ENCODE data around the gene LRP1.
A peak's percentile ranks its signal among the peaks of the same experiment; 100 is the strongest.

Gene LRP1

DNA sequence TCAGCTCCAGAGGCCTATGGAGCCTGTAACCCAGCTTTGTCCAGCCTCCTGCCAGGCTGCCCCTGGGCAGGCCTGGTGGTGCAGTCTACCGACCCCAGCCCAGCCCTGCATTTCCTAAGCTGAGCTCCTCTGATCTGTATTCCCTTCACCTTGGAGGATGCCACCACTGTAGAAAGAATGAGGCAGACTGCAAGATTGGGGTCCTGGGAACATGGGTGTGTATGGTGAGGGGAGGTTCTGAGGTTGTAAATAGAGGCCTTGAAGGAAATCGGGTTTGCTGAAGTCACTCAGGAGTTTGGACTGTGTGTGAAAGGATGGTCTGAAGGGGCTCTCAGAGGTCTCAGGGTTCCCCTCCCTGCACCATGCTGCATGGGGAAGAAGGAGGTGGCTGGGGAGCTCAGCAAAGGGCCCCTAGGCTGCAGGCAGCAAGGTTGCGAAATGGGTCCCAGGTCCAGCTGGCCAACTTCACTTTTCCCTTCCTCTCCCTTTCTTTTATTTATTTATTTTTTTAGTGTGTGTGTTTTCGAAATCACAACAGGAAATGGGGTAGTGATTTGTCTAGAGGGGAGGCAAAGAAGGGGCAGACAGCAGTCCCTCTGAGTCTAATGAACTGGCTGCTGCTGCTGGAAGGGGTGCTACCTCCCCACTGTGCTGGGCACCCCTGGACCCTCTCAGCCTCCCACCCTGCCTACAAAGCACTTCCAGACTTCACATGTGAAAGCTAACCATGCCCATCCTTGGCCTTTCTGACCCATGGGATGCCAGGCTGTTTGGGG is 20.4 kb downstream of the LRP1 start:
- Histone ChIP-seq H3K27ac (replicated peaks) (no peak overlapping the region; the same call in 1 of the 2 replicates), H3K4me3 (replicated peaks; ENCODE audit: insufficient read depth, low read length) (no peak overlapping the region)
- peak in 1 of 2 experiments; percentile 72 for DNase-seq (ENCODE audit: low read depth in 1 of 2, low spot score in 1 of 2)

DNA sequence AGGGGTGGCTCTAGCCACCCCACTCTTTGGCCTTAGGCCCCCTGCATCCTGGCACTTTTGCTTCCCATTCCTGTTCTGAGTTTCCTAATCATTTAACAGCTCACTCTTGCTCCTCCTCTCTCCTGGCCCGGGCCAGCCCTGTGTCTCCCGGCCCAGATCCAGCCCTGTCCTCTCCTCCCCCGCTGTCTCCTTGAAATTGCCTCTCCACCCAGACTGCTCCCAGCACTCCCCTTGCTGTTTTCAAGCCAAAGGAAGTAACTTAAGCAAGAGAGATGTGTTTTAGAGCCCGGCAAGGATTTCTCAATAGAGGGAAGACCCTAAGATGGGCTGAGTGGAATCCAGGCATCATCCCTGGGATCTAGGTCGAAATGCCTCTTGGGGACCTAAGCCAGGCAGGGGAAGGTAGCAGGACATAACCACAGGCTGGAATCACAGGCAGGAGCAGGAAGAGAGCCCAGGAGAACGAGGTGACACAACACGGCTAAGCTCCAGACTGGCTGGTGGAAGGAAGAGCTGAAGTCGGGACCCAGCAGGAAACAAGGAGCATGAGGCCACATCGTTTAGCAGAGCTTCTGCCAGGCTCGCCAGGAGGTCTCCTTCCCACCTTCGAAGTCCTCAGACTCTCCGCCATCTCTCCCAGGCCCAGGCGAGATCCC is 21.1 kb downstream of the LRP1 start:
- H3K27me3 ChIP-seq (ENCODE audit: insufficient read depth, poor library complexity, severe bottlenecking) = no peaks in the 10 kb centered on the region
- DNase-seq (ENCODE audit: low read depth in 1 of 2, low spot score in 1 of 2) = no peak
- no peak overlapping the region for H3K4me3 ChIP-seq (replicated peaks; ENCODE audit: insufficient read depth, low read length)
- TF ChIP-seq SPI1 (IDR thresholded peaks at IDR 0.05; ENCODE audit: borderline replicate concordance, low read depth) (no peak), GABPA (IDR thresholded peaks at IDR 0.05; ENCODE audit: low read depth) (no peak), POLR2AphosphoS5 (IDR thresholded peaks at IDR 0.05; ENCODE audit: low read depth) (no peak)
- TF ChIP-seq, protein P1, sequence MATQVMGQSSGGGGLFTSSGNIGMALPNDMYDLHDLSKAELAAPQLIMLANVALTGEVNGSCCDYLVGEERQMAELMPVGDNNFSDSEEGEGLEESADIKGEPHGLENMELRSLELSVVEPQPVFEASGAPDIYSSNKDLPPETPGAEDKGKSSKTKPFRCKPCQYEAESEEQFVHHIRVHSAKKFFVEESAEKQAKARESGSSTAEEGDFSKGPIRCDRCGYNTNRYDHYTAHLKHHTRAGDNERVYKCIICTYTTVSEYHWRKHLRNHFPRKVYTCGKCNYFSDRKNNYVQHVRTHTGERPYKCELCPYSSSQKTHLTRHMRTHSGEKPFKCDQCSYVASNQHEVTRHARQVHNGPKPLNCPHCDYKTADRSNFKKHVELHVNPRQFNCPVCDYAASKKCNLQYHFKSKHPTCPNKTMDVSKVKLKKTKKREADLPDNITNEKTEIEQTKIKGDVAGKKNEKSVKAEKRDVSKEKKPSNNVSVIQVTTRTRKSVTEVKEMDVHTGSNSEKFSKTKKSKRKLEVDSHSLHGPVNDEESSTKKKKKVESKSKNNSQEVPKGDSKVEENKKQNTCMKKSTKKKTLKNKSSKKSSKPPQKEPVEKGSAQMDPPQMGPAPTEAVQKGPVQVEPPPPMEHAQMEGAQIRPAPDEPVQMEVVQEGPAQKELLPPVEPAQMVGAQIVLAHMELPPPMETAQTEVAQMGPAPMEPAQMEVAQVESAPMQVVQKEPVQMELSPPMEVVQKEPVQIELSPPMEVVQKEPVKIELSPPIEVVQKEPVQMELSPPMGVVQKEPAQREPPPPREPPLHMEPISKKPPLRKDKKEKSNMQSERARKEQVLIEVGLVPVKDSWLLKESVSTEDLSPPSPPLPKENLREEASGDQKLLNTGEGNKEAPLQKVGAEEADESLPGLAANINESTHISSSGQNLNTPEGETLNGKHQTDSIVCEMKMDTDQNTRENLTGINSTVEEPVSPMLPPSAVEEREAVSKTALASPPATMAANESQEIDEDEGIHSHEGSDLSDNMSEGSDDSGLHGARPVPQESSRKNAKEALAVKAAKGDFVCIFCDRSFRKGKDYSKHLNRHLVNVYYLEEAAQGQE (IDR thresholded peaks at IDR 0.05; ENCODE audit: insufficient replicate concordance, low read depth) = no peak
- TF ChIP-seq, protein P2, sequence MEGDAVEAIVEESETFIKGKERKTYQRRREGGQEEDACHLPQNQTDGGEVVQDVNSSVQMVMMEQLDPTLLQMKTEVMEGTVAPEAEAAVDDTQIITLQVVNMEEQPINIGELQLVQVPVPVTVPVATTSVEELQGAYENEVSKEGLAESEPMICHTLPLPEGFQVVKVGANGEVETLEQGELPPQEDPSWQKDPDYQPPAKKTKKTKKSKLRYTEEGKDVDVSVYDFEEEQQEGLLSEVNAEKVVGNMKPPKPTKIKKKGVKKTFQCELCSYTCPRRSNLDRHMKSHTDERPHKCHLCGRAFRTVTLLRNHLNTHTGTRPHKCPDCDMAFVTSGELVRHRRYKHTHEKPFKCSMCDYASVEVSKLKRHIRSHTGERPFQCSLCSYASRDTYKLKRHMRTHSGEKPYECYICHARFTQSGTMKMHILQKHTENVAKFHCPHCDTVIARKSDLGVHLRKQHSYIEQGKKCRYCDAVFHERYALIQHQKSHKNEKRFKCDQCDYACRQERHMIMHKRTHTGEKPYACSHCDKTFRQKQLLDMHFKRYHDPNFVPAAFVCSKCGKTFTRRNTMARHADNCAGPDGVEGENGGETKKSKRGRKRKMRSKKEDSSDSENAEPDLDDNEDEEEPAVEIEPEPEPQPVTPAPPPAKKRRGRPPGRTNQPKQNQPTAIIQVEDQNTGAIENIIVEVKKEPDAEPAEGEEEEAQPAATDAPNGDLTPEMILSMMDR (IDR thresholded peaks at IDR 0.05; ENCODE audit: insufficient read depth, low read length) = no peak
- no peak overlapping the region for H3K27ac ChIP-seq (replicated peaks)

More for the DNA sequence above, 20.4 kb downstream of the LRP1 start:
- no peaks in the 10 kb centered on the region for H3K27me3 ChIP-seq (ENCODE audit: insufficient read depth, poor library complexity, severe bottlenecking)
- peak; percentile 64; the same call in 1 of the 2 replicates for TF ChIP-seq POLR2AphosphoS5 (IDR thresholded peaks at IDR 0.05; ENCODE audit: low read depth)
- no peak for TF ChIP-seq SPI1 (IDR thresholded peaks at IDR 0.05; ENCODE audit: borderline replicate concordance, low read depth)

DNA sequence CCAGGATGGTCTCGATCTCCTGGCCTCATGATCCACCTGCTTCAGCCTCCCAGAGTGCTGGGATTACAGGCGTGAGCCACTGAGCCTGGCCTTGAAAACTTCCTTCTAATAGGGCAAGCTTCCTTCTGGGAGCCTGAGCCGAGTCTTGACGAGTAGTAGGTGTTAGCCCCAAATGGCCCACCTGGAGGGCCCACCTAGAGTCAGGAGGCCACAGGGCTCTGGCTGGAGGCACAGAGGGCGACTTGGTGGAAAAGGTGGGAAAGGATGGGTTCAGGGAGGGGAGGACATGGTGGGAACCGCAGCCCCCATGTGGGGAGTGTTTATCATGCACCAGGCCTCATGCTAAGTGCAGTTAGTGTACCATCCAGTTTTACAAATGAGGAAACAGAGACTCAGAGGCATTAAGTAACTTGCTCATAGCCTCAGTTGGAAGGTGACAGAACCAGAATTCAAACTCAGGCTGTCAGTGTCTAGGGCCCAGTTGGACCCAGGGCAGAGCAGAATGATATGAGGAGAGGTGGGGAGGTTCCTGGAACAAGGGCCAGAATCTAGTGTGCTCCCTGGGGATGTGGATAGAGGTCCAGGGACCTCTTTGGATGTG is 22.2 kb downstream of the LRP1 start:
- Histone ChIP-seq H3K4me3 (replicated peaks; ENCODE audit: insufficient read depth, low read length) (no peak overlapping the region), H3K27me3 (ENCODE audit: insufficient read depth, poor library complexity, severe bottlenecking) (no peaks in the 10 kb centered on the region), H3K27ac (replicated peaks) (no peak overlapping the region)
- DNase-seq (ENCODE audit: low read depth in 1 of 2, low spot score in 1 of 2) = no peak
- TF ChIP-seq, protein P2 (IDR thresholded peaks at IDR 0.05; ENCODE audit: insufficient read depth, low read length) = no peak
- TF ChIP-seq SPI1 (IDR thresholded peaks at IDR 0.05; ENCODE audit: borderline replicate concordance, low read depth) (no peak), POLR2AphosphoS5 (IDR thresholded peaks at IDR 0.05; ENCODE audit: low read depth) (no peak), GABPA (IDR thresholded peaks at IDR 0.05; ENCODE audit: low read depth) (no peak)
- TF ChIP-seq, protein P1 (IDR thresholded peaks at IDR 0.05; ENCODE audit: insufficient replicate concordance, low read depth) = no peak
